Sigmoid colon (tissue), 4 donors: ENCODE results near the gene GPR15.
A peak's percentile ranks its signal among the peaks of the same experiment; 100 is the strongest.

ENCODE experiments used
- CTCF ChIP-seq, 4 experiments: fragments of 450-650 bp in 3 of 4; fragments of 200-600 bp in 1 of 4; IDR thresholded peaks; one replicate each; pipeline ENCODE4 v1.5.1; 2016 to 2019; ENCODE audit warnings: antibody characterized with exemption in 4 of 4, mild to moderate bottlenecking in 3 of 4, moderate library complexity in 2 of 4
- EP300 ChIP-seq, 4 donors: sonication (generic); formaldehyde crosslinking; IDR thresholded peaks; one replicate each; pipeline ENCODE4 v1.6.1; 2017; ENCODE audit warnings: antibody characterized with exemption in 4 of 4
- POLR2AphosphoS5 ChIP-seq, 4 donors: sonication (generic); formaldehyde crosslinking; IDR thresholded peaks; one replicate each; pipeline ENCODE4 v1.6.1; 2017; ENCODE audit warnings: antibody characterized with exemption in 4 of 4

DNA sequence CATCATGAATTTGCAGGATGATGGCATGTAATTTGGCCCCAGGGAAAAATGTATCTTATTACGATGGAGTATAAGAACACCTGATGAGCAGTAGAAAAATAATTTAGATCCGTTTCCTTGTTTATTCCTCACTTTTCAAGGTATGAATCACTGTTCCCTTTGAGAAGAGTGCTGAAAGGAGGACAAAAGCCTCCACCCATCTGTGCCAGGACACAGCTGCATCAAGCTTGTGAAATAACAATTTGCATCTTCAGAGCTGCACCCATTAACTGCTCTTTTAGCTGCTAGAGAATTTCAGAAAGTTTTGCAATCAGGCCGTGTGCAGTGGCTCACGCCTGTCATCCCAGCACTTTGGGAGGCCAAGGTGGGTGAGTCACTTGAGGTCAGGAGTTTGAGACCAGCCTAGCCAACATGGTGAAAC is 18.7 kb upstream of the GPR15 start:
- TF ChIP-seq EP300 (IDR thresholded peaks at IDR 0.05), result no peak
- TF ChIP-seq POLR2AphosphoS5 (IDR thresholded peaks at IDR 0.05), result peak in 1 of 4 donors; percentile 17
- no peak for TF ChIP-seq CTCF (IDR thresholded peaks at IDR 0.05)
